ENCODE measurements around the gene TNXB.
"Not testable (repeated sequence)": the region's sequence is repeated elsewhere in the genome, so short reads cannot be mapped to it uniquely, and the experiment has no call there.

The TNXB gene

GRCh38 chr6:32144238-32144637 lies 35.1 kb upstream of the TNXB start:
- DNase-seq, result not testable (repeated sequence)

GRCh38 chr6:32140420-32141046 lies 31.4 kb upstream of the TNXB start:
- DNase-seq, result no peak

DNA sequence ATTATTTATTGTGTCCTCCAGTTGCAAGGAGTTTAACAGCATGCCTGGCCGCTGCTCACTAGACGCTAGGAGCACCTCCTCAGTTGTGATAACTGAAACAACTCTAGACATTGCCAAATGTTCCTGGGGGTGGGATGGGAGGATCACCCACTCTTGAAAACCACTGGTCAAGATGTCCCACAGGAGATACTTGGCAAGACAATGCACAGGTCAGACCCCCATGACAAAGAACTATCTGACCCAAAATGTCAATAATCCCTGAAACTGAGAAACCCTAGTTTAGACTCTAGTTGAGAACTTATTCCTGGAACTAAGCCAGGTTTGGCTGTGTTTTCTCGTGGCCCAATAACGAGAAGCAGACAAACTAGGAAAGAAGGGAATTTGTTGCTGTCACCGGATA lies 30.5 kb upstream of the TNXB start:
- DNase-seq, result no peak

GRCh38 chr6:32137454-32137853 lies 28.3 kb upstream of the TNXB start:
- DNase-seq, result no peak

DNA sequence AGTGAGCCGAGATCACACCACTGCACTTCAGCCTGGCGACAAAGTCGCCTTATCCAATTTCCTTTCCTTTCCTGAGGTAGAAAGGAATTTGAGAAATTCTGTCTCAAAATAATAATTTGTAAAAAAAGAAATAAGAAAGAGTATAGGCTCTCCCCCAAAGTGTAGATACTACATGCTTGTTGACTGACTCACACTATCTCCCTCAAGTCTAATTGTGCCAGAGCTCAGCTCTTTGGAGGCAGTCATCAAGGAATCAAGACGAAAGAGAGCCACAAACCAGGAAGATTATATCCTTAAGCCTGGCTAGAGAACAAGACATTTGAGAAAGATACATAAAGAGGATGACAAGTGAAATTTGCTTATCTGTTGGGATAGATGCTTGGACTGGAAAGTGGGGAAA lies 24.6 kb upstream of the TNXB start:
- DNase-seq, result no peak

GRCh38 chr6:32132110-32132509 lies 23.0 kb upstream of the TNXB start:
- DNase-seq, result no peak

DNA sequence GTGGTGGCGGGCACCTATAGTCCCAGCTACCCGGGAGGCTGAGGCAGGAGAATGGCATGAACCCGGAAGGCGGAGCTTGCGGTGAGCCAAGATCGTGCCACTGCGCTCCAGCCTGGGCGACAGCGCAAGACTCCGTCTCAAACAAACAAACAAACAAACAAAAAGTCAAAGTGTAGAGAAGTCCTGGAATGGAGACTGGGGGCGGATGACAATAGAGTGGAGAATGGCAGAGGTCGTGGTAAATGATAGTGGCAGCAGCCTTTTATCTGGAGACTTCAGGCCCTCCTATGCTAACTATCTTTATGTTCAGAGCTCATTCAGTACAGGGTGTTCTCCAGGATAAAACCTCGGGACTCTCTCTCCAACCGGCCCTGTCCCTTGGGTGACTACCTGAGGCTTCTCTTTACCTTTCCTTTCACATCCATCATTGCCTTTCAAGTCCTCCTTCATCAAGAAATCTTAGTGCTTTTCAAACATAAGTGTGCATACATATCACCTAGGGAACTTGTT lies 22.4 kb upstream of the TNXB start:
- DNase-seq, result no peak

DNA sequence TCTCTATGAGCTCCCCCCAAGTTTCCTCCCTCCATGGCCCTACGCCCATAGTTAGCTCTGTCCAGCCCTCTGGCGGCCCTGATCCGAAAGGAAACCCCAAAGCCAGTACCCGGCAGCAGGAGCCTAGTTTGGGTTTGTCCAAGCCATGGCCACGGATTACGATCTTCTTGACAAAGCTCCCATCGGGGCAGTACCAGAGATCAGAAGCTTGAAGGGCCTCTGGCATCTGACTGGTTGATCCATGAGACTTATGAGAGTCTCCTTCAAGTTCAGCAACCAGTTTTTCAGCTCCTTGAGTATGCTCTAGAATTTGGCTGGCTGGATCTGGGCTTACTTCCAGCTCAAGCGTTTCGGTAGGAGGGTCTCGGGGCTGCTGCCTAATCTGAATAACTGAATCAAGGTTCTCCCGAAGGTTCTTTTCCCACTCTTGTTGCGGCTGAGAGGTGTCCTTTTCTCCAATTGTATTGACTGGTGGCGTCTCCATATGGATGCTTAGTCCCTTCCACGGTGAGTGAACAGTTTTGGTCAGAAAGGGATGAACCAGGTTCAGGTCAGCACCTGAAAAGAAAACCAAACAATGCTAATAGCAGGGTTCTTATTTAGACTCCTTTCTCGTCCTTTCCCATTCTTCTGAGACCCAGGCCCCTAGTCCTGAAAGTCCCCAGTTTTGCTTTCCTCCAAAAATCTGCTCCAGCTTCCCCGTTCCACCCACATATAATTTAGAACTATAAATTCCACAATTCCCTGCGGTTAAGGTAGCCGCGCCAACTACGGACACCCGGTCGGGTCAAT lies 20.4 kb upstream of the TNXB start:
- peak; percentile 49 for DNase-seq

DNA sequence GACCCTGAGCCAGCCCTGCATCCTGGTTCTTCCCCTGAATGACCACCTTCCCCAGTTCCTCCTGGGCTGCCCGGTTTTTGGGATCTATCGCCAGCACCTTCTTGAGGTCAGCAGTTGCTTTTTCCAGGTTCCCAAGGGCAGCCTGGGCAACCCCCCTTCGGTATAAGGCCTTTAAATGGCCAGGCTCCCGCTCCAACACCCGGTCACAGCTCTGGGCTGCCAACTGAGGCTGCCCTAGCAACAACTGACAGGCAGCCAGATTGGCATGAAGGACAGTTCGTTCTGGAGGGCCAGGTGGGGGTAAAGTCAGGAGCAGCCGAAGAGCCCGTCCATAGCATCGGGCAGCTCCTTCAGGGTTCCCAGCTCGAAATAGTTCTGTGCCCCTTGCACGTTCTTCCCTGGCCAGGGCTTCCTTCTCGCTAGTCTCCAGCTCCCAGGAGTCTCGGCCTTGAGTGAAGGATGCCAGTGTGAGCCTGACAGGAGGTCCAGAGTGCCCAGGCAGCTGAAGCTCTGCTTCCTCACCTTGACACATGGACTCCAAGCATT lies 19.7 kb upstream of the TNXB start:
- no peak for DNase-seq

GRCh38 chr6:32127717-32128592 lies 18.8 kb upstream of the TNXB start, which contains the start of gene ATF6B:
ATF6B (minus strand) TSS chr6:32128246; CDS start chr6:32128207, 39 bp downstream.
- DNase-seq, result peak; percentile 99

- no peak for DNase-seq
Measured at GRCh38 chr6:32127409-32127716, 18.2 kb upstream of the TNXB start.

DNA sequence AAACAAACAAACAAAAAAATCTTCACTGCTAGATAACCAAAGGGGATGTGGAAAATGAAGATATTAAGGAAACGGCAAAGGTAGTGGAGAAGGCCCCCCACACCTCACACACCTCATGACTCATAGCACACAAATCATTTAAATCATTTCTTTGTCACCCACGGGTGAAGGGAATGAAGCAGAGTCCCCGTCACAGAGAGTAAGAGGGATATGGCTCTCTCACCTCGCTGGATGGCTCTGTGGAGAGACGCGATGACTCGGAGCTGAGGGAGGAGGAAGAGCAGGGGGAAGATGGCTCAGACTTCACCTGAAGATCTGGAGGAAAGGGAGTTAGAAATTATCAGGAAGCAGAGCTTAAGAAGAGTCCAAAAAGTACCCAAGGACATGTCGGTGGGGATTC lies 17.7 kb upstream of the TNXB start:
- DNase-seq, result no peak

GRCh38 chr6:32123681-32124080 lies 14.5 kb upstream of the TNXB start:
- DNase-seq, result no peak

DNA sequence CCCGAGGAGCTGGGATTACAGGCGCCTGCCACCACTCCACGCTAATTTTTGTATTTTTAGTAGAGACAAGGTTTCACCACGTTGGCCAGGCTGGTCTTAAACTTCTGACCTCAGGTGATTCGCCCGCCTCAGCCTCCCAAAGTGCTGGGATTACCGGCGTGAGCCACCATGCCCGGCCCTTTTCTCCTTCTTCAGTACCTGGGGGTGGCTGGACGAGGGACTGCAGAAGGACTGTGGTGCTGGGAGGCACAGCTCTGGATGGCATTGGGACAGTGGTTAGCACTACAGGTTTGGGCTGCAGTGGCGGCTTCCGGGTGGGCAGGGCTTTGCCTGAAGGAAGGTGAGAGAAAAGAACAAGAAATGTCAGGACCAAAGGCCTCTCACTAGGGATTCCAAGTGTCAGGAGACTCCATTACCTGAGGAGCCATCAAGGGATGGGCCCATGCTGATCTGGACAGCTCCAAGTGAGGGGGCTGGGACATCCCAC lies 11.5 kb upstream of the TNXB start:
- no peak for DNase-seq

- peak; percentile 32 for DNase-seq
Measured at GRCh38 chr6:32118782-32119628, 9.9 kb upstream of the TNXB start.

- no peak for DNase-seq
Measured at GRCh38 chr6:32117461-32117860, 8.3 kb upstream of the TNXB start.

GRCh38 chr6:32116674-32117073 lies 7.5 kb upstream of the TNXB start:
- no peak for DNase-seq

DNA sequence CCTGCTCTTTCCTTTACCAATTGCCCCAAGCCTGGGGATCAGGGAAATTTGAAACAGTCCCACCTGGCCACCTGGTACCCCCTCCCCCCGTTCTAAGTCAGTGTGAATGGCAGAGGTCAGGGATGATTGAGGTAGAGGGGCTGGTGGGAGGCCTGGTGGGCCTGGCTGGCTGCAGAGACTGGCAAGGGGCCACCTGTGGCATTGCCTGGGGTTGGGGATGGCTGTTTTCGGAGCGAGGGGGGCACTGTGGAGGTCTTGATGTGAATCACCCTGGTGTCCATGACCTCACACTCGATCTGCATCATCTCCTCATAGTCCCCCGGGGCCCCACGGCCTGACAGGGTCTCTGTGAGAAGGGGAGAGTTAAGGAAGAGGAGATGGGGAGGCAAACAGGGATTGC lies 6.5 kb upstream of the TNXB start:
- DNase-seq, result no peak

DNA sequence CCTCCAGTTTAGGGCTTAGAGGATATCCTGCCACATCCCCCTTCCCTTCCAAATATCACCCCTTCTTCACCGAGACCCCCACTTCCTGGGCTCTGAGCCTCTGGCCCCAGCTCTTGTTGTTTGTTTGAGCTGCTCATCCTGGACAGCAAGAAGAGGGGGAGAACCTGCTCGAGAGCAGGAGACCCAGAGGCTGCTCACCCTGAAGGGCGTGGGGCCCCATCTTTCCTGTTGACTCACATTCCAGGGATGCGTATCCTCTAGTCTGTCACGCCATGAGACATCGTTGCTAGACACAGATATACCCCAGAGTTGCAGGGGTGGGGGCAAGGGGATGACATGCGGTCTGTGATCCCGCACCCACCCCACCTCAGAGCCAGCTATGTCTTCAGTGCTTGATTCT lies 5.7 kb upstream of the TNXB start:
- DNase-seq, result no peak

DNA sequence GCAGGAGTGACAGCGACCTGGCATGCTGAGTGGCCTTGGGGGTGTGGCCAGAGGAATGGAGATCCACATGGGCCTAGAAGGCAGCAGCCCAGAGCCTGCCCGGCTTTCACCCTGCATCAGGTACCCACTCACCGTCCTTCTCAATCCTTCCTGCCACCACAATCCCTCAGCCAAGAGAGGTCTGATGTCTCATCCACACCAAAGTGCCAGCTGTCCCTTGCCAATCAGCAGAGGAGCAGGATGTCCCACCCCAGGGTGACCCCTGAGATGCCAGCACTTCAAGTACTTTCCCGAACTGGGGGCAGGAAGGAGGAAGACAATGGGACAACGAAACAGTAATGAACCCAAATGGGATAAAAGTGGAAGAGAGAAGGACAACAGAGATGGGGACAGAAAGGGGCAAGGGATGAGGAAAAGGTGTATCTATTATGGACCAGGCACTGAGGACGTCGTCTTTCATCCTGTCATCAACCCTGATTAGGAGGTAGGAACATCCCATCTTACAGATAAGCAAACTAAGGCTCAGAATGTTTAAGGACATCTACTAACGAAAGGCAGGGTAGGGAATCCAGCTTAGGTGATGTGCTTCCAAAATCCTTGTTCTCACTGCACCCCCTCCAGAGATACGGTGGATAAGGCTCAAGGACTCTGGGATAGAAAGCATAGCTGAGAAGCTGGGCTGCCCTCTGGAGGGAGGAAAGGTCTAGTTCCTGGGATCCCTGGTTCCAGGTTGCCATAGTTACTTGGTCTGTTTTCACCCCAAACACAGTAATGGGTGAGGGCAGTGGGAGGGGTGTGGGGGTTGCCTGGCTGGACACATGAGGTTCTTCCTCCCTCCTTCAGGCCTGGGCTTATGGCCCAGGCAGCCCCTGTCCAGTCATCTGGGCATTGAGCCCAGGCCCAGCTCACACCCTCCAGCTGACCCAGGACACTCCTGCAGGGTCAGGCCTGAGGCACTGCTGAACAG lies 4.5 kb upstream of the TNXB start:
- DNase-seq, result no peak

- no peak for DNase-seq
Measured at GRCh38 chr6:32112431-32112980, 3.4 kb upstream of the TNXB start.
